GM19035 (cell line): Measurements from ENCODE around the gene GLP1R.

Experiments
- ATAC-seq: cut with Tn5 transposase; IDR thresholded peaks from one replicate; pipeline ENCODE4 v1.9.1; 2021; ENCODE audit not compliant: unreplicated experiment

Gene GLP1R

GRCh38 chr6:39048481-39049399 is at the start of gene GLP1R:
GLP1R (plus strand) TSS chr6:39048781; CDS start chr6:39048841, 60 bp downstream.
- no peak for ATAC-seq

- ATAC-seq = no peak
Measured at GRCh38 chr6:39003072-39003471, 45.5 kb upstream of the GLP1R start.

DNA sequence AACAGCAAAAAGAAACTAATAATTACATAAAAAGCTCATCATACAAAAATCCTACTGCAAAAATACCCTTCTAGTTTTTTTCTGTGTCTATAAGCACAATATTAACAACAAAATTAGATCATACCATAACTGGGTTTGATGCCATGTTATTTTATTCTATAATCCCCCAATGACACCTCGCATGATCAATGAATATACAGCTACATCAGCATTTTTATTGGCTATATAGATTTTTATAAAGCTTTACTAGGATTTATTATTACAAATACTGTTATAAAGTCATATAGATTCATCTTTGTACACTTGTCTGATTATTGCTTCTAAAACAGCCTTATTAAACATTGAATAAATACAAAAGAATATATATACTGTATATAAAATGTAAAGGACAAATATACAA is 45.1 kb upstream of the GLP1R start:
- no peak for ATAC-seq

GRCh38 chr6:39004801-39005200 is 43.8 kb upstream of the GLP1R start:
- no peak for ATAC-seq

GRCh38 chr6:39005774-39006173 is 42.8 kb upstream of the GLP1R start:
- ATAC-seq = no peak

DNA sequence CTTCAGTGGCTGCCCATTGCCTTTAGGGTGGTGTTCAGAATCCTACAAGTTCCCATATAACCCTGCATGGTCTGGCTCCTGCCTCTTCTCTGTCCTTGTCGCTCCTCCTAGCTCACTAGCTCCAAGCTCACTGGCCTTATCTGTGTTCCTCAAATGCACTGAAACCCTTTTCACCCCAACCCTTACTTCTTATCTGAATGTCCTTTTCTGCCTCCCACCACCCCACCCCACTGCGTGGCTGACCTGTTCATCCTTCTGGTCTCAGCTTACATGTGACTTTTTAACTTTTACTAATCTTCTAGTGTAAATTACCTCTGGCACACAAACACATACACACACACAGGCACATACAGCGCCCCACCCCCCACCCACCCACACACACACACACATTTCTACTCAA is 41.0 kb upstream of the GLP1R start:
- no peak for ATAC-seq

DNA sequence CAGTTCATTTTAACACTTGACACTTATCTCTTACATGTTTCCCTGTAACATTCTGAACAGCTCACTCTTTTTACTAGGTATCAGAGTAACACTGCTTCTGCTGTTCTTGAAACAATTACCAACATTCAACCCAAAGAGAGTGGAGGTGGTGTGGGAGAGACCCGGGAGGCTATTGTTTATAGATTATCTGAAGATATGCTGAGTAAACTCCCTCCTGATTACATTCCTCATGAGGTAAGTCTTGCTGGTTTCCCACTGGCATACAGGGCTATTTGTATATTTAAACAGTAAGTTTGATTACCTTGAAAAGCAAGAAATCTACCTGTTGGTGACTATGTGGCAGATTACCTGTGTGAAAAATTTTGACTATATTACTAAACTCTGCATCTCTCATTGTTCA is 39.8 kb upstream of the GLP1R start:
- no peak for ATAC-seq

GRCh38 chr6:39009476-39009875 is 39.1 kb upstream of the GLP1R start:
- ATAC-seq = no peak

- ATAC-seq = no peak
Measured at GRCh38 chr6:39016839-39017546, 31.6 kb upstream of the GLP1R start.

- no peak for ATAC-seq
Measured at GRCh38 chr6:39017547-39017880, 31.1 kb upstream of the GLP1R start.

- ATAC-seq = no peak
Measured at GRCh38 chr6:39018103-39018502, 30.5 kb upstream of the GLP1R start.

- no peak for ATAC-seq
Measured at GRCh38 chr6:39020136-39020535, 28.4 kb upstream of the GLP1R start.

- ATAC-seq = no peak
Measured at GRCh38 chr6:39021041-39021440, 27.5 kb upstream of the GLP1R start.

GRCh38 chr6:39021779-39022178 is 26.8 kb upstream of the GLP1R start:
- no peak for ATAC-seq

DNA sequence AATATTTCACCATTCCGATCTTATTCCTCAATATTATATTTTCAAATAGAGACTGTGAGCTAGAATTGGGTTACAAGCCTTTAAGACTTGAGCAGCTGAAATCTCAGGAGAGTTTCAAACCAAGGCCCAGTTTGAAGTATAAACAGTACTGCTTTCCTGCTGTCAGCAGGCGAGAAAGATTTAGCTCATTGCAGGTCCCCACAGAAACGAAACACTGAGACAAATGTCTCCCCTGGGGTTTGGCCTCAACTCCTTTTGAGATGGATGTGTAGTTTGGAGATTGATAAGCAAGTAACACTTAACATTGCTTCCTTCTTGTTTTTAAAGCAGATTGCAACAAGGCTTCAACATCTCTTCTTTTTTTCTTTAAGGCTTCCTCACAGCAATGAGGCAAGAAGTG is 22.4 kb upstream of the GLP1R start:
- no peak for ATAC-seq

- ATAC-seq = peak; percentile 53
Measured at GRCh38 chr6:39029156-39030011, 19.2 kb upstream of the GLP1R start.

GRCh38 chr6:39035681-39036080 is 12.9 kb upstream of the GLP1R start:
- no peak for ATAC-seq

GRCh38 chr6:39037082-39037508 is 11.5 kb upstream of the GLP1R start:
- ATAC-seq = no peak

GRCh38 chr6:39037707-39038106 is 10.9 kb upstream of the GLP1R start:
- no peak for ATAC-seq

- no peak for ATAC-seq
Measured at GRCh38 chr6:39040080-39040673, 8.4 kb upstream of the GLP1R start.

DNA sequence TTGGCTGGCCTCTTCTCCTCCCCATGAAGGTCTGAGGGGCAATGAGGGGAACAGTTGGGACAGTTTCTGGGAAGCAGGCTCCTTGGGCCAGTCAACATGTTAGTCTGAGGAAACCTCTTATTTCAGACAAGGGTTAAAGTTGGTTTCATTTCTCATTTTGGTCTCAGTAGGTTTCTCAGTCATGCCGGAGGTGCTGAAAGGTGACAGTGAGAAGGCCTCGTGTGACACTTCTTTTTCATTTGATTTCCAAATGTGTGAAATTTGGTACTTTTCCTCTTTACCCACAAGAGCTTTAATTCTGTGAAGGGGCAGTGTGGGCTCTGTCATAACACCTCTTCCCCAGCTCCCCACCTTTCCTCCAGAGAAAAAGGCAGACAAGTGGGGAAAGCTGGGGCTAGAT is 7.5 kb upstream of the GLP1R start:
- no peak for ATAC-seq
